GM13977 (cell line): ENCODE results near the gene SORD.

Experiments used
- DNase-seq: peaks from one replicate; pipeline ENCODE4 v3.0.0; 2012; ENCODE audit warnings: low spot score
- CTCF ChIP-seq: IDR thresholded peaks from 2 replicates; pipeline ENCODE4 v1.5.1; 2012; ENCODE audit warnings: mild to moderate bottlenecking, control low read depth; ENCODE audit not compliant: insufficient read depth; ENCODE audit errors: extremely low read depth, missing control alignments
- in situ Hi-C: fragments of 300-500 bp; cut with MboI; formaldehyde crosslinking; loops from one replicate; pipeline ENCODE4 v1.12.0; 2022; ENCODE audit warnings: low sequenced_read_pairs, low pct_unique_long_range_greater_than_20kb, mixed read lengths, inconsistent platforms; ENCODE audit not compliant: unreplicated experiment

The SORD gene

DNA sequence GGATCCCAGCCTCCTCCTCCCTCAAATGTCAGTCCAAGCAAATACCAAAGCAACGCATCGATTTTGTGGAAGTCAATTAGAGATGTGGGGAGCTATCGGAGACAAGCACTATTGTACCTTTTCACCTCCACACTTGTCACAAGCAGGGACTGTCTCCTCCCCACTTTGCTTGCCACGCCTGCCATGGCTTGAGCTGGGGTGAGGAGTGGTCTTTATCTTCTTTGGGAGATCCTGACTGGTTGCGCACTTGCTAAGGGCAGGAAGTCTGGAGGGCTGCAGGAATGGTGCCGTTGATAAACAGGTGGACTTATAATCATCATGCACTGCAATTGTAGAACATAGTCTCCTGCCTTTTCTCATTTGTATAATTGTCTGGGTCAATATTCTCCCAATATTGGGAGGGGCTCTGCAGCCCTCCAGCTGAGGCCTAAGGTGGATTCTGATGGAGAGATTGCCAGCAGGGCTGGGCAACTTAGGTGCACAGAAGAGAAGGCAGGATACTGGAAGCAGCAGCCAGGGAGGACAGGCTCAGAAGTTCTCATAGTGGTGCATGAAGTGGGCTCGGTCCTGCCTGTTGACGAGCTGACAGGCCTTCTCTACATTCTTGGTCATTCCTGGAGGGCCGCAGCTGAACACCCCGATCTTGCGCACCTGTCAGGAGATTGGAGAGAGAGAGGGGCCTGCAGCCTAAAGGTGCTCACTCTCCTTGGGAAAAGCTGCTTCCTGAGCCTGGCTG, 70.8 kb downstream of the SORD start:
- no peak for TF ChIP-seq CTCF
- in situ Hi-C loops = no loop called here
- no peak for DNase-seq

GRCh38 chr15:45094358-45094730, 71.3 kb downstream of the SORD start:
- no peak for DNase-seq
- in situ Hi-C loops = no loop called here

GRCh38 chr15:45095661-45096060, 72.7 kb downstream of the SORD start:
- no peak for TF ChIP-seq CTCF
- in situ Hi-C loops = no loop called here
- no peak for DNase-seq

More at GRCh38 chr15:45094358-45094730, 71.3 kb downstream of the SORD start:
- TF ChIP-seq CTCF = no peak

- DNase-seq = no peak
- TF ChIP-seq CTCF = no peak
- in situ Hi-C loops = no loop called here
These were observed 74.5 kb downstream of the SORD start for GRCh38 chr15:45097466-45097865.

- in situ Hi-C loops = no loop called here
- DNase-seq = no peak
- TF ChIP-seq CTCF = no peak
These were observed 76.7 kb downstream of the SORD start for GRCh38 chr15:45099549-45100165.

DNA sequence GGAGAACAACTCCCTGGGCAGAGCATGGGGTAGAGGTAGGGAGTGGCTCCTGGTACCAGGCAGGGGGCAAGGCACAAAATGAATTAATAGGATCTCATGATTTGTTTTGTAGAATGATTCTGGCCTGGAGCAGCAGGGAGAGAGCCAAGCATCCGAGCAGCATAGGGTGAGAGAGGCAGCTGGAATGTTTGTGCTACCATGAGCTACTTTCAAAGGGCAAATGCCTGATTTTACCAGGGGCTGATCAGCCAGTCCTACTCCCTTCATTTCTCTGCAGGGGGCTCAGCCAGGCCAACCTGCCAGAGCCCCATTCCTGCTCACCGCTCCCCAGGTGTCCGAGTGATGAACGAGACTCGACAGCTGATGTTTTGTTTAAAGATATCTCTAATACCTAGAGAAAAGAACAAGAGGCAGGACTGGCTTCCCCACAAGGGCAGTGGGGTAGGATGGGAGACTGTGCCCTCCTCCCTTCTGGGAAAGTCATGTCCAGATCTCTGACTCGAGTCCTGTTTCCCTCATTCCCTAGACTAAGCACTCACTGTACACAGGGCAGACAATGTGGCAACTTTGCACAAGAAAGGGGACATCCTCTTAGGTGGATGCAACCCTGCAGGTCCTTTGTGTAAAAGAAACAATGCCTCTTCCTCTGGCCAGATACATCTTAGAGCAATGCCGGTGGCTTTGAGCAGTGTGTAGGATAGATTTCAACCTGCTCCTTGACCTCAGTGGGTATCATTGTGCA, 78.1 kb downstream of the SORD start:
- in situ Hi-C loops = no loop called here
- no peak for TF ChIP-seq CTCF
- DNase-seq = no peak
